Stimulated activated CD8-positive, alpha-beta memory T cell treated with anti-CD3 and anti-CD28 coated beads, Interleukin-15, amount 100 ng/mL, for 1 hour (primary cell): ENCODE data around the gene AGAP2.
"Not testable (repeated sequence)": the region's sequence is repeated elsewhere in the genome, so short reads cannot be mapped to it uniquely, and the experiment has no call there.

Experiments
- DNase-seq: peaks from one replicate; pipeline ENCODE4 v3.0.0-alpha.2; 2020; ENCODE audit warnings: low read depth

AGAP2 gene

GRCh38 chr12:57694459-57695019 is 44.0 kb downstream of the AGAP2 start:
- DNase-seq, result no peak

GRCh38 chr12:57693659-57694458 is 44.7 kb downstream of the AGAP2 start, which contains the start of gene OS9:
Gene OS9 (plus strand): TSS chr12:57694132. CDS start chr12:57694162, 30 bp downstream.
- DNase-seq, result peak; percentile 89

- DNase-seq, result no peak
These were observed 45.3 kb downstream of the AGAP2 start for GRCh38 chr12:57693317-57693658.

- no peak for DNase-seq
These were observed 46.0 kb downstream of the AGAP2 start for GRCh38 chr12:57692500-57692899.

- DNase-seq, result no peak
These were observed 49.6 kb downstream of the AGAP2 start for GRCh38 chr12:57688931-57689330.

- no peak for DNase-seq
These were observed 50.7 kb downstream of the AGAP2 start for GRCh38 chr12:57687862-57688261.

- DNase-seq, result no peak
These were observed 58.8 kb downstream of the AGAP2 start for GRCh38 chr12:57679697-57680096.

GRCh38 chr12:57677947-57678346 is 60.6 kb downstream of the AGAP2 start:
- DNase-seq, result not testable (repeated sequence)

- DNase-seq, result no peak
These were observed 63.9 kb downstream of the AGAP2 start for GRCh38 chr12:57674691-57675090.
